T-cell (primary cell): ENCODE measurements around the gene CXCR6. TPM values are rescaled to one million over a fixed set of nuclear protein-coding genes. Genes with fewer than 3 reads are reported as not detected.

Experiments used
- ATAC-seq, 4 experiments: fragments of 200-7000 bp in 3 of 4; fragments of 150-1000 bp in 1 of 4; cut with Tn5 transposase; replicated peaks in 1 of 4; 1 replicate in 3 of 4; 2 replicates in 1 of 4; pipeline ENCODE4 v1.10.0; 2021; ENCODE audit warnings: moderate library complexity in 3 of 4, mild to moderate bottlenecking in 2 of 4, moderate number of reproducible peaks in 1 of 4
- CTCF ChIA-PET, 2 donors: fragments of 300-600 bp; sonication (Branson Sonifier 250); formaldehyde crosslinking; loops; one replicate each; lab custom pipeline; 2022; ENCODE audit warnings: antibody characterized with exemption in 2 of 2; lab: Charles Lee
- POLR2A ChIA-PET, 2 donors: fragments of 300-600 bp; sonication (Branson Sonifier 250); formaldehyde crosslinking; loops; one replicate each; lab custom pipeline; 2022; ENCODE audit warnings: antibody characterized with exemption in 2 of 2; lab: Charles Lee
- DNase-seq, 35 experiments: peaks; one replicate each; pipeline versions ENCODE4 v3.0.0 to v3.0.0-alpha.2; 2013 to 2023
- H3K27ac ChIP-seq: one replicate; pipeline ENCODE4 v1.5.1; 2013; ENCODE audit warnings: low read length
- H3K27me3 ChIP-seq, 2 experiments: replicated peaks in 1 of 2; 1 replicate in 1 of 2; 2 replicates in 1 of 2; pipeline versions ENCODE4 v1.6.1 to v1.7.0; 2013; ENCODE audit warnings: low read length in 1 of 2, mixed read lengths in 1 of 2; ENCODE audit not compliant: control insufficient read depth in 2 of 2, insufficient read depth in 2 of 2; ENCODE audit errors: extremely low read depth in 1 of 2
- H3K36me3 ChIP-seq, 2 donors: 1 replicate in 1 of 2; 2 replicates in 1 of 2; pipeline versions ENCODE4 v1.6.1 to v1.7.0; 2013; ENCODE audit warnings: low read length in 1 of 2; ENCODE audit not compliant: control insufficient read depth in 2 of 2, insufficient read depth in 1 of 2; ENCODE audit errors: extremely low read depth in 1 of 2
- H3K4me1 ChIP-seq, 2 experiments: 1 replicate in 1 of 2; 2 replicates in 1 of 2; pipeline versions ENCODE4 v1.6.1 to v1.7.0; 2013; ENCODE audit warnings: low read length in 2 of 2, mixed read lengths in 1 of 2; ENCODE audit not compliant: insufficient read depth in 2 of 2, control insufficient read depth in 1 of 2; ENCODE audit errors: extremely low read depth in 1 of 2
- H3K4me3 ChIP-seq, 2 donors: 1 replicate in 1 of 2; 2 replicates in 1 of 2; pipeline versions ENCODE4 v1.5.1 to v1.7.0; 2013; ENCODE audit warnings: mild to moderate bottlenecking in 2 of 2, low read length in 1 of 2, moderate library complexity in 1 of 2; ENCODE audit not compliant: control insufficient read depth in 1 of 2; ENCODE audit errors: extremely low read depth in 1 of 2
- H3K9me3 ChIP-seq: 2 replicates; pipeline ENCODE4 v1.7.0; 2013
- H3K27ac Mint-ChIP-seq, 2 donors: one replicate each; pipeline ENCODE4 v1.8.0; 2020 to 2021; ENCODE audit warnings: mild to moderate bottlenecking in 2 of 2, mixed read lengths in 2 of 2
- H3K27me3 Mint-ChIP-seq, 2 donors: one replicate each; pipeline ENCODE4 v1.8.0; 2021 to 2022; ENCODE audit warnings: mixed read lengths in 2 of 2
- H3K36me3 Mint-ChIP-seq: one replicate; pipeline ENCODE4 v1.8.0; 2021; ENCODE audit warnings: mixed read lengths
- H3K4me1 Mint-ChIP-seq, 3 donors: one replicate each; pipeline ENCODE4 v1.8.0; 2020 to 2022; ENCODE audit warnings: mixed read lengths in 3 of 3, mild to moderate bottlenecking in 1 of 3
- H3K4me3 Mint-ChIP-seq, 3 donors: one replicate each; pipeline ENCODE4 v1.8.0; 2020 to 2022; ENCODE audit warnings: mild to moderate bottlenecking in 3 of 3, mixed read lengths in 3 of 3, moderate library complexity in 3 of 3
- H3K9me3 Mint-ChIP-seq, 3 donors: one replicate each; pipeline ENCODE4 v1.8.0; 2020 to 2022; ENCODE audit warnings: mixed read lengths in 3 of 3
- WGBS: methylation state at CpG from one replicate; pipeline ENCODE4 v1.1.5; 2013; ENCODE audit warnings: missing lambda C conversion rate; ENCODE audit not compliant: insufficient coverage; 5-methylcytosine and 5-hydroxymethylcytosine counted together
- total RNA-seq, 35 experiments: library from RNA in 6 of 35; stranded (reverse) in 6 of 35; fragments of 120-200 nt in 1 of 35; gene quantifications; one replicate each; pipeline versions ENCODE4 v1.2.1 to v1.2.4 and lab custom pipeline; 2013 to 2026

CXCR6 gene
- total RNA-seq, 5 donors from 2014 or later (not counting 1 experiment from before 2014, with no cell fraction given), result 2.0 to 14.7 (median 3.7) TPM

DNA sequence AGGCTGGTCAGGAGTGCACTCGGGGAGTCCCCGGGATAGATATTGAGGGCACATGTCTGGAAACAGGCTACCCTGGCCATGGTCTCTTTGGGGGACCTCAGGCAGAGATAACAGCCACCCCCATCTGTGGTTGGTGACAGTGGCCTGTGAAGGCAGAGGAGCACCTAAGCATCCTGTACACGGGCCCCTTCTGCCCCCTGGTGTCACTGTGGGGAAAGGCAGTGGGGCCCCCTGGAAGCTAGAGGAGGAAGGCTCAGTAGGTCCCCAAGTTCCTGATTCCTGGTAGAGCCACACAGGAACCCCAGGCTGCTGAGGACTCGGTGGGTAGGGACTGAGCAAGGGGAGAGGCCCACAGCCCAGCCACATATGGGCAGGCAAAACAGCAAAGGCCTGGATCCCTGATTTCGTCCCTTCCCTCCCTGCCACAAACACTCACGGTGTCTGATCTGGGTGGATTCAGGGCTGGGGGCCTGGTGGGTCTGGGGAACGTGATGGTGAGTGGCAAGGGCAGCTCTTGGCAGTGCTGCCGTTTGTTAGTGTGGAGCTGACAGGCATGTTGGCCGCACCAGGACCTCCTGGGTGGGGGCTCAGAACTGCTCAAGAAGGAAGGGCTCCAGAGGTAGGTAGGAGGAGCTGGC is 14.1 kb upstream of the CXCR6 start:
- Mint-ChIP-seq H3K9me3 (no peaks in the 10 kb centered on the region), H3K4me1 (peaks cover 5 to 26% (median 6%) of the 10 kb centered on the region in 3 donors), H3K27ac (no peak overlapping the region), H3K4me3 (no peak overlapping the region), H3K27me3 (no peaks in the 10 kb centered on the region), H3K36me3 (peaks cover 81% of the 10 kb centered on the region)
- Histone ChIP-seq H3K27me3 (no peaks in the 10 kb centered on the region), H3K9me3 (no peaks in the 10 kb centered on the region), H3K4me3 (no peak overlapping the region), H3K4me1 (peaks cover 2 to 7% of the 10 kb centered on the region in 2 experiments), H3K36me3 (peaks cover 19 to 88% of the 10 kb centered on the region in 2 donors), H3K27ac (no peak overlapping the region)
- DNase-seq, result peak; percentile 22 to 76 (median 59)
- ChIA-PET POLR2A (no interaction called here), CTCF (interaction anchor here (0.5 to 1.6 kb wide), 10 partner anchors 12 to 1896 kb away, joined by 3 to 12 read pairs (median 5); partner anchors contain the start of gene LIMD1 (in 1 of the 2))
- peak; percentile 74 to 90 (median 78) for ATAC-seq
- WGBS, result 58% methylated on average over 5 of the region's 9 CpGs

- POLR2A ChIA-PET, result interaction anchor here in 1 of 2 donors (0.5 kb wide), 1 partner anchor 11 kb away, joined by 3 read pairs; no protein-coding TSS in a partner anchor
Measured at GRCh38 chr3:45931496-45931895, 11.8 kb upstream of the CXCR6 start.

DNA sequence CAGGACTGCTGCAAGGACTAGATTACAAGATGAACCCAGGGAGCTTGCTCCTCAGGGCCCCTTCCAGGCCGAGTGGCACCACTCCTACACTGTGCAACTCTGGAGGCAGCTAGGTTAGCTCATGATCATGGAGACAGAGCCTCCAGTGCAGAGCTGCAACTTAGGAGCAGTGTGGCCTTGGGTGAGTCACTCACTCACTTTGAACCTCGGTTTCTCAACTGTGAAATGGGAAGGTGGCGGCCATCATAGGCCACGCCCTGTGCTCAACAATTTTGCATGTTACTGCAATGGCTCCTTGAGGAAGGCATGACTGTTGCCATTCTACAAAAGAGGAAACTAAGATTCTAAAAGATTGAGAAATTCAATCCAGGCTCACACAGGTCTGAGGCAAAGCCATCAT is 11.2 kb upstream of the CXCR6 start:
- peaks cover 2 to 7% of the 10 kb centered on the region in 2 experiments for H3K4me1 ChIP-seq
- peaks cover 28 to 99% of the 10 kb centered on the region in 2 donors for H3K36me3 ChIP-seq
- Mint-ChIP-seq H3K36me3 (peaks cover 82% of the 10 kb centered on the region), H3K4me3 (no peak overlapping the region), H3K27ac (no peak overlapping the region), H3K27me3 (no peaks in the 10 kb centered on the region), H3K4me1 (peaks cover 5 to 15% (median 6%) of the 10 kb centered on the region in 3 donors), H3K9me3 (no peaks in the 10 kb centered on the region)
- DNase-seq (no peak), ATAC-seq (no peak)
- 95% methylated on average over 4 of the region's 4 CpGs for WGBS
- no peak overlapping the region for H3K4me3 ChIP-seq
- ChIA-PET CTCF (interaction anchor here in 1 of 2 donors (1.6 kb wide), 2 partner anchors 152 to 173 kb away, joined by 4 read pairs; no protein-coding TSS in a partner anchor), POLR2A (no interaction called here)
- no peak overlapping the region for H3K27ac ChIP-seq
- no peaks in the 10 kb centered on the region for H3K27me3 ChIP-seq
- H3K9me3 ChIP-seq, result no peaks in the 10 kb centered on the region

More at GRCh38 chr3:45931496-45931895, 11.8 kb upstream of the CXCR6 start:
- peaks cover 2 to 7% of the 10 kb centered on the region in 2 experiments for H3K4me1 ChIP-seq
- Mint-ChIP-seq H3K27ac (no peak overlapping the region), H3K36me3 (peaks cover 85% of the 10 kb centered on the region), H3K9me3 (no peaks in the 10 kb centered on the region), H3K27me3 (no peaks in the 10 kb centered on the region), H3K4me1 (peaks cover 5 to 17% (median 6%) of the 10 kb centered on the region in 3 donors), H3K4me3 (no peak overlapping the region)
- H3K27me3 ChIP-seq, result no peaks in the 10 kb centered on the region
- no peak overlapping the region for H3K4me3 ChIP-seq
- ATAC-seq (no peak), DNase-seq (no peak)
- WGBS, result 96% methylated on average over 4 of the region's 6 CpGs
- no peak overlapping the region for H3K27ac ChIP-seq
- H3K36me3 ChIP-seq, result peaks cover 22 to 94% of the 10 kb centered on the region in 2 donors
- CTCF ChIA-PET, result interaction anchor here (0.6 to 1.6 kb wide), 4 partner anchors 149 to 172 kb away, joined by 3 to 4 read pairs (median 4); no protein-coding TSS in a partner anchor
- no peaks in the 10 kb centered on the region for H3K9me3 ChIP-seq

GRCh38 chr3:45933591-45933990 is 9.7 kb upstream of the CXCR6 start:
- Histone ChIP-seq H3K4me3 (no peak overlapping the region), H3K27me3 (no peaks in the 10 kb centered on the region), H3K36me3 (peaks cover 34 to 96% of the 10 kb centered on the region in 2 donors), H3K27ac (no peak overlapping the region), H3K4me1 (peaks cover 2 to 8% of the 10 kb centered on the region in 2 experiments), H3K9me3 (no peaks in the 10 kb centered on the region)
- H3K9me3 Mint-ChIP-seq, result no peaks in the 10 kb centered on the region
- ChIA-PET POLR2A (interaction anchor here in 1 of 2 donors (0.7 kb wide), 1 partner anchor 249 kb away, joined by 4 read pairs; no protein-coding TSS in a partner anchor), CTCF (interaction anchor here (0.6 to 1.9 kb wide), 3 partner anchors 10 to 766 kb away, joined by 3 to 7 read pairs (median 3); partner anchors contain the start of gene CXCR6 (in 1 of the 2))
- H3K4me3 Mint-ChIP-seq, result no peak overlapping the region
- peaks cover 74% of the 10 kb centered on the region for H3K36me3 Mint-ChIP-seq
- H3K27me3 Mint-ChIP-seq, result no peaks in the 10 kb centered on the region
- 100% methylated on average over 1 of the region's 4 CpGs for WGBS
- H3K27ac Mint-ChIP-seq, result no peak overlapping the region
- H3K4me1 Mint-ChIP-seq, result peaks cover 3 to 11% (median 6%) of the 10 kb centered on the region in 3 donors
- ATAC-seq, result no peak
- DNase-seq, result no peak

DNA sequence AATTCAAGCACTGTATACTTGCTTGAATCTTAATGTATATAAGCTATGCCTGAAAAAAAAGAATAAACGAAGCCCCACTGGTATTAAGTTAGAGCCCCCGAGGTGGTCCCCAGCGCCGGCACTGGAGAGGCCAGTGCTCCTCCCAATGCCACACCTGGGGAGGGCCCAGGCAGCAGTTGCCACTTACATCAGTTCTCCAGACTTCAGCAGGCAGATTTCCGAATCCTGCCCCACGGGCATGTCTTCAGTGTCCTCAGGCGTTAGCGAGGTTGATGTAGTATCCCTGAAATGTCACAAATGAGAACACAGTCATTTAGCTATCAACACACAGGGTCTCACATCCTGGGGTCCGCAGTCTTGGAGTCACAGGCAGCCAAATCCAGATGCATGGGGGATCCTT is 7.0 kb upstream of the CXCR6 start:
- H3K27me3 ChIP-seq, result no peaks in the 10 kb centered on the region
- ATAC-seq, result no peak
- peaks cover 12 to 24% (median 17%) of the 10 kb centered on the region in 3 donors for H3K4me1 Mint-ChIP-seq
- 90% methylated on average over 8 of the region's 9 CpGs for WGBS
- no peaks in the 10 kb centered on the region for H3K9me3 ChIP-seq
- no peak overlapping the region for H3K4me3 ChIP-seq
- H3K9me3 Mint-ChIP-seq, result peaks cover 0 to 2% (median 0%) of the 10 kb centered on the region in 3 donors
- H3K36me3 Mint-ChIP-seq, result peaks cover 63% of the 10 kb centered on the region
- peaks cover 24 to 71% of the 10 kb centered on the region in 2 donors for H3K36me3 ChIP-seq
- DNase-seq, result no peak
- H3K27me3 Mint-ChIP-seq, result no peaks in the 10 kb centered on the region
- no peak overlapping the region for H3K27ac ChIP-seq
- CTCF ChIA-PET, result interaction anchor here (1.0 to 7.9 kb wide), 2 partner anchors 141 to 143 kb away, joined by 3 to 97 read pairs; no protein-coding TSS in a partner anchor
- H3K4me1 ChIP-seq, result peaks cover 0 to 13% of the 10 kb centered on the region in 2 experiments
- POLR2A ChIA-PET, result interaction anchor here in 1 of 2 donors (0.6 kb wide), 1 partner anchor 541 kb away, joined by 5 read pairs; no protein-coding TSS in a partner anchor
- H3K4me3 Mint-ChIP-seq, result no peak overlapping the region
- no peak overlapping the region for H3K27ac Mint-ChIP-seq
